HPDE6-E6E7 (cell line): ENCODE results near the gene SLC17A9.

Experiments used
- DNase-seq: peaks from one replicate; pipeline ENCODE4 v3.0.0; 2011; ENCODE audit warnings: missing footprints; ENCODE audit errors: extremely low spot score

The SLC17A9 gene

GRCh38 chr20:62938105-62938888 is 14.2 kb upstream of the SLC17A9 start, which contains the start of gene GID8:
TSS of gene GID8 (plus strand) at chr20:62938147. CDS start at chr20:62941503, 3,356 bp downstream.
- DNase-seq, result peak; percentile 66

GRCh38 chr20:62940875-62941274 is 11.6 kb upstream of the SLC17A9 start:
- DNase-seq, result no peak

- no peak for DNase-seq
Observed at GRCh38 chr20:62941792-62942191, 10.7 kb upstream of the SLC17A9 start.

- no peak for DNase-seq
Observed at GRCh38 chr20:62942456-62942855, 10.1 kb upstream of the SLC17A9 start.

GRCh38 chr20:62943396-62943795 is 9.1 kb upstream of the SLC17A9 start:
- no peak for DNase-seq

- DNase-seq, result no peak
Observed at GRCh38 chr20:62944184-62944583, 8.3 kb upstream of the SLC17A9 start.

GRCh38 chr20:62944746-62945145 is 7.8 kb upstream of the SLC17A9 start:
- DNase-seq, result no peak

- no peak for DNase-seq
Observed at GRCh38 chr20:62945771-62946339, 6.7 kb upstream of the SLC17A9 start.

- DNase-seq, result no peak
Observed at GRCh38 chr20:62946918-62947317, 5.6 kb upstream of the SLC17A9 start.

- no peak for DNase-seq
Observed at GRCh38 chr20:62947532-62948300, 4.8 kb upstream of the SLC17A9 start.

GRCh38 chr20:62949153-62949821 is 3.2 kb upstream of the SLC17A9 start:
- no peak for DNase-seq

GRCh38 chr20:62949962-62950361 is 2.5 kb upstream of the SLC17A9 start:
- DNase-seq, result no peak

- DNase-seq, result no peak
Observed at GRCh38 chr20:62950741-62951140, 1.8 kb upstream of the SLC17A9 start.

GRCh38 chr20:62951143-62951895 is 1.2 kb upstream of the SLC17A9 start:
- no peak for DNase-seq

- no peak for DNase-seq
Observed at GRCh38 chr20:62951896-62952372, 575 bp upstream of the SLC17A9 start.

- no peak for DNase-seq
Observed at GRCh38 chr20:62952968-62953838, 694 bp downstream of the SLC17A9 start.

GRCh38 chr20:62953839-62954703 is 1.6 kb downstream of the SLC17A9 start:
- no peak for DNase-seq

- no peak for DNase-seq
Observed at GRCh38 chr20:62955519-62956386, 3.2 kb downstream of the SLC17A9 start.
